ENCODE data around the gene ARHGEF39.
"Not testable (repeated sequence)": the region's sequence is repeated elsewhere in the genome, so short reads cannot be mapped to it uniquely, and the experiment has no call there.

The ARHGEF39 gene

GRCh38 chr9:35640431-35640830 is 24.6 kb downstream of the ARHGEF39 start:
- not testable (repeated sequence) for H3K27me3 ChIP-seq (replicated peaks; ENCODE audit: control insufficient read depth, insufficient read depth, low read length, poor library complexity, severe bottlenecking); H3K9me3 ChIP-seq (ENCODE audit: control insufficient read depth, low read length); H3K4me1 ChIP-seq (ENCODE audit: control insufficient read depth, insufficient read depth, low read length, poor library complexity, severe bottlenecking); H3K4me3 ChIP-seq (ENCODE audit: insufficient read depth, low read depth, low read length, poor library complexity, severe bottlenecking); DNase-seq; H3K27ac ChIP-seq (ENCODE audit: insufficient read depth, low read length, poor library complexity, severe bottlenecking); H3K36me3 ChIP-seq (ENCODE audit: control insufficient read depth, insufficient read depth, low read length)

GRCh38 chr9:35639631-35640030 is 25.4 kb downstream of the ARHGEF39 start:
- no peak overlapping the region for H3K4me3 ChIP-seq (ENCODE audit: insufficient read depth, low read depth, low read length, poor library complexity, severe bottlenecking)
- peaks cover 9% of the 10 kb centered on the region for H3K4me1 ChIP-seq (ENCODE audit: control insufficient read depth, insufficient read depth, low read length, poor library complexity, severe bottlenecking)
- no peaks in the 10 kb centered on the region for H3K9me3 ChIP-seq (ENCODE audit: control insufficient read depth, low read length)
- no peak for DNase-seq
- no peaks in the 10 kb centered on the region for H3K36me3 ChIP-seq (ENCODE audit: control insufficient read depth, insufficient read depth, low read length)
- H3K27ac ChIP-seq (ENCODE audit: insufficient read depth, low read length, poor library complexity, severe bottlenecking), result no peak overlapping the region
- no peaks in the 10 kb centered on the region for H3K27me3 ChIP-seq (replicated peaks; ENCODE audit: control insufficient read depth, insufficient read depth, low read length, poor library complexity, severe bottlenecking)

GRCh38 chr9:35639225-35639624 is 25.8 kb downstream of the ARHGEF39 start:
- H3K36me3 ChIP-seq (ENCODE audit: control insufficient read depth, insufficient read depth, low read length); H3K9me3 ChIP-seq (ENCODE audit: control insufficient read depth, low read length); DNase-seq; H3K27ac ChIP-seq (ENCODE audit: insufficient read depth, low read length, poor library complexity, severe bottlenecking); H3K27me3 ChIP-seq (replicated peaks; ENCODE audit: control insufficient read depth, insufficient read depth, low read length, poor library complexity, severe bottlenecking); H3K4me1 ChIP-seq (ENCODE audit: control insufficient read depth, insufficient read depth, low read length, poor library complexity, severe bottlenecking); H3K4me3 ChIP-seq (ENCODE audit: insufficient read depth, low read depth, low read length, poor library complexity, severe bottlenecking): not testable (repeated sequence)

- not testable (repeated sequence) for H3K27me3 ChIP-seq (replicated peaks; ENCODE audit: control insufficient read depth, insufficient read depth, low read length, poor library complexity, severe bottlenecking); H3K36me3 ChIP-seq (ENCODE audit: control insufficient read depth, insufficient read depth, low read length); H3K27ac ChIP-seq (ENCODE audit: insufficient read depth, low read length, poor library complexity, severe bottlenecking); H3K9me3 ChIP-seq (ENCODE audit: control insufficient read depth, low read length); H3K4me1 ChIP-seq (ENCODE audit: control insufficient read depth, insufficient read depth, low read length, poor library complexity, severe bottlenecking); H3K4me3 ChIP-seq (ENCODE audit: insufficient read depth, low read depth, low read length, poor library complexity, severe bottlenecking); DNase-seq
Observed at GRCh38 chr9:35638751-35639150, 26.2 kb downstream of the ARHGEF39 start.

GRCh38 chr9:35637427-35637955 is 27.5 kb downstream of the ARHGEF39 start:
- not testable (repeated sequence) for H3K4me1 ChIP-seq (ENCODE audit: control insufficient read depth, insufficient read depth, low read length, poor library complexity, severe bottlenecking); H3K27me3 ChIP-seq (replicated peaks; ENCODE audit: control insufficient read depth, insufficient read depth, low read length, poor library complexity, severe bottlenecking); H3K36me3 ChIP-seq (ENCODE audit: control insufficient read depth, insufficient read depth, low read length); DNase-seq; H3K27ac ChIP-seq (ENCODE audit: insufficient read depth, low read length, poor library complexity, severe bottlenecking); H3K4me3 ChIP-seq (ENCODE audit: insufficient read depth, low read depth, low read length, poor library complexity, severe bottlenecking); H3K9me3 ChIP-seq (ENCODE audit: control insufficient read depth, low read length)

- H3K4me3 ChIP-seq (ENCODE audit: insufficient read depth, low read depth, low read length, poor library complexity, severe bottlenecking); H3K36me3 ChIP-seq (ENCODE audit: control insufficient read depth, insufficient read depth, low read length); DNase-seq; H3K4me1 ChIP-seq (ENCODE audit: control insufficient read depth, insufficient read depth, low read length, poor library complexity, severe bottlenecking); H3K27ac ChIP-seq (ENCODE audit: insufficient read depth, low read length, poor library complexity, severe bottlenecking); H3K9me3 ChIP-seq (ENCODE audit: control insufficient read depth, low read length); H3K27me3 ChIP-seq (replicated peaks; ENCODE audit: control insufficient read depth, insufficient read depth, low read length, poor library complexity, severe bottlenecking): not testable (repeated sequence)
Observed at GRCh38 chr9:35636877-35637246, 28.1 kb downstream of the ARHGEF39 start.

- H3K27ac ChIP-seq (ENCODE audit: insufficient read depth, low read length, poor library complexity, severe bottlenecking), result no peak overlapping the region
- no peaks in the 10 kb centered on the region for H3K36me3 ChIP-seq (ENCODE audit: control insufficient read depth, insufficient read depth, low read length)
- no peaks in the 10 kb centered on the region for H3K27me3 ChIP-seq (replicated peaks; ENCODE audit: control insufficient read depth, insufficient read depth, low read length, poor library complexity, severe bottlenecking)
- DNase-seq, result no peak
- H3K4me1 ChIP-seq (ENCODE audit: control insufficient read depth, insufficient read depth, low read length, poor library complexity, severe bottlenecking), result peaks cover 9% of the 10 kb centered on the region
- H3K9me3 ChIP-seq (ENCODE audit: control insufficient read depth, low read length), result no peaks in the 10 kb centered on the region
- H3K4me3 ChIP-seq (ENCODE audit: insufficient read depth, low read depth, low read length, poor library complexity, severe bottlenecking), result no peak overlapping the region
Observed at GRCh38 chr9:35636135-35636876, 28.7 kb downstream of the ARHGEF39 start.

GRCh38 chr9:35635730-35636129 is 29.3 kb downstream of the ARHGEF39 start:
- H3K4me1 ChIP-seq (ENCODE audit: control insufficient read depth, insufficient read depth, low read length, poor library complexity, severe bottlenecking), result peaks cover 9% of the 10 kb centered on the region
- H3K9me3 ChIP-seq (ENCODE audit: control insufficient read depth, low read length), result no peaks in the 10 kb centered on the region
- no peak for DNase-seq
- no peak overlapping the region for H3K4me3 ChIP-seq (ENCODE audit: insufficient read depth, low read depth, low read length, poor library complexity, severe bottlenecking)
- no peaks in the 10 kb centered on the region for H3K36me3 ChIP-seq (ENCODE audit: control insufficient read depth, insufficient read depth, low read length)
- H3K27ac ChIP-seq (ENCODE audit: insufficient read depth, low read length, poor library complexity, severe bottlenecking), result no peak overlapping the region
- no peaks in the 10 kb centered on the region for H3K27me3 ChIP-seq (replicated peaks; ENCODE audit: control insufficient read depth, insufficient read depth, low read length, poor library complexity, severe bottlenecking)

GRCh38 chr9:35629597-35629996 is 35.4 kb downstream of the ARHGEF39 start:
- DNase-seq, result no peak
- Histone ChIP-seq H3K9me3 (ENCODE audit: control insufficient read depth, low read length) (no peaks in the 10 kb centered on the region), H3K27me3 (replicated peaks; ENCODE audit: control insufficient read depth, insufficient read depth, low read length, poor library complexity, severe bottlenecking) (no peaks in the 10 kb centered on the region), H3K27ac (ENCODE audit: insufficient read depth, low read length, poor library complexity, severe bottlenecking) (no peak overlapping the region), H3K4me3 (ENCODE audit: insufficient read depth, low read depth, low read length, poor library complexity, severe bottlenecking) (no peak overlapping the region), H3K4me1 (ENCODE audit: control insufficient read depth, insufficient read depth, low read length, poor library complexity, severe bottlenecking) (no peaks in the 10 kb centered on the region), H3K36me3 (ENCODE audit: control insufficient read depth, insufficient read depth, low read length) (no peaks in the 10 kb centered on the region)

- H3K27me3 ChIP-seq (replicated peaks; ENCODE audit: control insufficient read depth, insufficient read depth, low read length, poor library complexity, severe bottlenecking), result no peaks in the 10 kb centered on the region
- no peaks in the 10 kb centered on the region for H3K36me3 ChIP-seq (ENCODE audit: control insufficient read depth, insufficient read depth, low read length)
- no peaks in the 10 kb centered on the region for H3K9me3 ChIP-seq (ENCODE audit: control insufficient read depth, low read length)
- no peak overlapping the region for H3K4me3 ChIP-seq (ENCODE audit: insufficient read depth, low read depth, low read length, poor library complexity, severe bottlenecking)
- no peak for DNase-seq
- H3K4me1 ChIP-seq (ENCODE audit: control insufficient read depth, insufficient read depth, low read length, poor library complexity, severe bottlenecking), result no peaks in the 10 kb centered on the region
- H3K27ac ChIP-seq (ENCODE audit: insufficient read depth, low read length, poor library complexity, severe bottlenecking), result no peak overlapping the region
Observed at GRCh38 chr9:35628389-35628991, 36.5 kb downstream of the ARHGEF39 start.

All from effector memory CD4-positive, alpha-beta T cell (primary cell).